Glomerular endothelial cell (primary cell): ENCODE measurements around the gene CXCL13. TPM values are rescaled to one million over a fixed set of nuclear protein-coding genes. Genes with fewer than 3 reads are reported as not detected.
"Not testable (repeated sequence)": the region's sequence is repeated elsewhere in the genome, so short reads cannot be mapped to it uniquely, and the experiment has no call there.

Experiments used
- DNase-seq: peaks from one replicate; pipeline ENCODE4 v3.0.0-alpha.2; 2011; ENCODE audit warnings: low read depth, low spot score; ENCODE audit errors: extremely low read depth
- total RNA-seq: library from RNA; depleted of rRNA; stranded (reverse); fragments of >200 nt; gene quantifications from 2 replicates; pipeline ENCODE4 v1.2.3, GENCODE V29; 2015

The CXCL13 gene
- total RNA-seq, 1 donor from 2014 or later, result not detected

DNA sequence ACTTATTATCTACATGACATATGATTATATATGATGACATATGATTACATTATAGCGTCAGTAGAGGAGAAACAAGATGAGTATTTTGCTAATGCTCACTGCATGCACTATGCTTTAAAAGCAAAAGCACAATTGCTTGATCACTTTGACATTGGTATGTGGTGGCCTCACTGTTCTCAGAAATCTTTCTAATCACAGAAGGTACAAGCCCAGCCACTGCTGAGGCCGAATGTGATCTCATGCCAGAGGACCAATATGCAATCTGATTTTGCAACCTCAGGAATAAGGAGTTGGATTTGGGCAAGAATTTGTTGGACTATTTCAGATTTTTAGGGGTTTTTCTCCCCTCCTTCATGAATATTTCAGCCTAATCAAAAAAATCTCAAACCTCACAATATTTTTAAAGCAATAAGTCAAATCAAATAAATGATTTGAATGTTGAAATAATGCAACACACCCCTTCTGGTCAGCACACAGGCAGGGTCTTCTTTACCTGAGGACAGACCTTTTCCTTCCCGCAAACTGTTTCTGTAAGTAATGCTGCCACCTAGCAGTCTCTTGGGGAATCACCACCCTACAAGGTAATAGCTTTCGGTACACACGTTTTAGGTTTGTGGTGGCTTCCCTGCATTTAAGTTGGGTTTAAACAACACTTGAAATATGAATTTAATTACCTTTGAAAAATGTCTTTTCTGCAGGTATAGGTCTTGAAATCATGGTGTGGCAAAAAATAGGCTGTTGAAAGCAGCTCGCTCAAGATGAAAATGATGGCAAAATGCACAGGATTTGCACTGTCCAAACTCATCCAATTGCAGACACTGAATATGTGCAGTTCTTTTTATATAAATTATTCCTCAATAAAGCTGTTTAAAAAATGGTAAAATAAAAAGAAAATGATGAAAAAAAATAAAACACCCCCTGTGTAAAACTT, 4.8 kb upstream of the CXCL13 start:
- DNase-seq, result no peak

- DNase-seq, result no peak
These were observed 3.9 kb upstream of the CXCL13 start for GRCh38 chr4:77601614-77602187.

- no peak for DNase-seq
These were observed 7.6 kb downstream of the CXCL13 start for GRCh38 chr4:77613267-77613666.

DNA sequence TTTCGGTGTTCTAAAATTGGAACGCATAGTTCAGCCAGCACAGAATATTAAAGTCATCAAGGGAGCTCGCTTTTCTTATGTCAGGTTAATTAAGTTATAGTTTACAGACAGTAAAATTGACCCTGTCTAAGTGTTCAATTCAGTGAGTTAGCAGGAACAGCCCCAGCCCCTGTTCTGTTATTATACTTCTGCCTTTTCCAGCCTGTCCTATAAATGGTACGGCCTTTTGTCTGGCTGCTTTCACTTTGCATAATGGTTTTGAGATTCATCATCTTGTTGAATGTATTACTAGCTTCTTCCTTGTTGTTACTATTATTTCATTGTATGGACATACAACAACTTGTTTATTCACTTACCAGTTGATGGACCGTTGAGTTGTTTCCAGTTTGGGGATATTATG, 9.5 kb downstream of the CXCL13 start:
- DNase-seq, result no peak

- no peak for DNase-seq
These were observed 11.6 kb downstream of the CXCL13 start for GRCh38 chr4:77617203-77617602.

DNA sequence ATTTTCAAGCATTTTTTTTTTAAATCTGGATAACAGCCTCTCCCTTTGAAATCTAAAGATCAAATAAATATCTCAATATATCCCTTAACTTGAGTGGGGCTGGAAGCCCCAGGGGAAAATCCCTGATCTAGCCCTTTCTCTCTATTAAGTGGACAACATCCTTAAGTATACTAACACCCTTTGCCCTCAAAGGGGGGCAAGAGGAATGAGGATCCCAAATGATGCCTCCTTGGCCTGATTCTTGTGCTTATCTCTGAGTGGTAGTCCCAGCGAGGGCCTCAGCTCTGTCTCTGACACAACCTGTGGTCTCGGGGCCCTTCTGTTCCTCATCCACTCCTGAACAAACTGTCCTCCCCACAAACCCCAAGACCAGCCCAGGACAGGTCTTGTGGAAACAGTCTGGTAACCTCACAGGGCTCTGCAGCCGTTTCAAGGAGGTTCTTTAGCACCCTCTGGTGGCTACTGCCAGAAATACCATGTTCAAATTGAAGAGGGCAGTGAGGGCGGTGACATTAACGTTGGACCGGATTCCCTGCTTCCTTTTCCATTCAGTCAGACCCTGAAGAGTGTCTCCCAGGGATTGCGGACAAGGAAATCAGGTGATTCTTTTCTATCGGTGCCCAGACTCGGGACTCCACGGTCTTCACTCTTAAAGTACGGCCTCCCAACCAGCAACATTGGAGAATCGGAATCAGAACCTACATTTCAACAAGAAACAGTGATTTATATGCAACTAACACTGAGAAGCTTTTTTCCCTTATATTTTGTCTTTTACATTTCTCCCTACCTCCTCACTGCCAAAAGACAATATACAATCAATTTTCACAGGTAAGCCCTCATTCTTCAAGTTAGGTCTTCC, 13.0 kb downstream of the CXCL13 start:
- DNase-seq, result peak; percentile 47

- no peak for DNase-seq
These were observed 13.8 kb downstream of the CXCL13 start for GRCh38 chr4:77619408-77619807.

DNA sequence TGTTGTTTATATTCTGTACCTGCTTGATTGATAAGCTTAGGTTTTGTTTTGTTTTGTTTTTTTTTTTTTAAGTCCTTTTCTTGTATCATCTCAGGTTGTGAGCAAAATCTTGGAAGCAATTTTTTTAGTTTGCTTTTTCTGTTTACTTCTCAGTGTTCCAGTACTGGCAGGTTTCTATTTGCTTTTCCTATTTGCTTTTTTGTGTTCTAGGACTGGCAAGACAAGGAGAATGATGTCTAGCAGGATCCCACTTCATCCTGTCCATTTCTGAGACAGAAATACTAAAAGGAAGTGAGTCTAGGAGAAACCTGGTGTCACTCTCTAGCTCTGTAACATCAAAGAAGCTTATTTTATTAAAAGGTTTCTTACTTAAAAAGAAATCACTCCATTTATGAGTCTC, 15.6 kb downstream of the CXCL13 start:
- DNase-seq, result no peak

DNA sequence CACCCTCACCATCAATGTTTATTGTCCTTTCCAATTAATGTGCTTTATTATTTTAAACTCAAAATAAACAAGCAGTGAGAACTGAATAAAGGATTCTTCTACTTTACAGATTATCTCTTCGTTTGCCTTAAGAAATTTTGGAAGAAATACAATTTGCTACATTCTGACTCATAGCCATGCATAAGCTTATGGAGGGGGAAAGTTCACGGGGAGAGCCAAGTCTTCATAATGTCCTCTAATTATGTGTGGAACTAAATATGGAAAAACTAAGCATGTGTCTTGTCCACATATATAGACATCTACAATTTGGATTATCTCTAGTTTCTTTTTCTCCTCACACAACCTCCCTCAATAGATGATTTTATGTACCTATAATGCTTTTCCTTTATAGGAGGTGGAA, 17.5 kb downstream of the CXCL13 start:
- no peak for DNase-seq

GRCh38 chr4:77624213-77624612, 18.6 kb downstream of the CXCL13 start:
- DNase-seq, result no peak

- DNase-seq, result no peak
These were observed 19.9 kb downstream of the CXCL13 start for GRCh38 chr4:77625485-77625884.

DNA sequence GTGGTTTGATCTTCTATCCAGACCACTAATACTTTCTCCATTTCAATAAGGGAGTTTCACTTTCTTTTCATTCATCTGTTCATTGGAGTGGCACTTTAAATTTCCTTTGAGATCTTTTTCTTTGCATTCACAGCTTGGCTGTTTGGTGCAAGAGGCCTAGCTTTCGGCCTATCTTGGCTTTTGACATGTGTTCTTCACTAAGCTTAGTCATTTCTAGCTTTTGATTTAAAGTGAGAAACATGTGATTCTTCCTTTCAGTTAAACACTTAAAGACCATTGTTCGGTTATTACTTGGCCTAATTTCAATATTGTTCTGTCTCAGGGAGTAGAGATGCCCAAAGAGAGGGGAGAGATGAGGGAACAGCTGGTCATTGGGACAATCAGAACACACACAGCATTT, 24.3 kb downstream of the CXCL13 start:
- no peak for DNase-seq

DNA sequence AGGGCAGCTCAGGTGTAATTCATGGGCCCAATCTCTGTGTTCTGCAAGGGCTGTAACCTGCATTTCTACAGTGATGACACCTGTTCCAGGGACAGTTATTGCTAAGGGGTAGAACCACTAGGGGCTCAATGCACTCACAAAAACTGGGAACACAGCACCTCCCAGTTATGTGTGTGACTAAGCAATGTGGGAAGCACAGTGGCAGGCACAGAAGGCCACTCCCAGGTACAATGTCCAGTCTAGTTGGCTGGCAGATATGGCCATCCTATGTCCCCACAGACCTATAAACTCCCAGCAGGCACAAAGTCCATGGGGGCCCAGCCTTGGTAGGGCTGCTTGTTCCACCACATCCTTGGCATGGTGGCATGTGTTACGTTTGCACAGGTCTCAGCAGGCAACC, 25.7 kb downstream of the CXCL13 start:
- no peak for DNase-seq

GRCh38 chr4:77634132-77634785, 28.6 kb downstream of the CXCL13 start:
- DNase-seq, result no peak

DNA sequence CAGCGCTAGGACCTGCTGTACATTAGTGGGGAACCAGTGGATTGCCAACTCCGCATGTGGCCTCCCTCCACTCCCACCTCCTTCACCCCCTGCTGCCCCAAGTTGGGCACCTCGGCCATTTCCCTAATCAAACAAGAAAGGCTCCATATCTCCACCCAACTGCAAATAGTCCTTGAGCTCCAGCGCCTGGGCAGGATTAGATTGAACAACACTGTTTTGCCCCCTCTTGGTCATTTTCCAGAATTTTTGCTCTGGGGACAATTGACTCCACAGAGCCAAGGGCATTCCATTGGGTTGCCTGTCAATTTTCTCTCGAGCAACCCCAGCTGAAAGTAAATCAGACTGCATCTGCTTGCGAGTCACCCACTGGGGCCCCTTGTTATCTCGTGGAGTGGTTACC, 29.6 kb downstream of the CXCL13 start:
- DNase-seq, result no peak

GRCh38 chr4:77635876-77636275, 30.3 kb downstream of the CXCL13 start:
- no peak for DNase-seq

DNA sequence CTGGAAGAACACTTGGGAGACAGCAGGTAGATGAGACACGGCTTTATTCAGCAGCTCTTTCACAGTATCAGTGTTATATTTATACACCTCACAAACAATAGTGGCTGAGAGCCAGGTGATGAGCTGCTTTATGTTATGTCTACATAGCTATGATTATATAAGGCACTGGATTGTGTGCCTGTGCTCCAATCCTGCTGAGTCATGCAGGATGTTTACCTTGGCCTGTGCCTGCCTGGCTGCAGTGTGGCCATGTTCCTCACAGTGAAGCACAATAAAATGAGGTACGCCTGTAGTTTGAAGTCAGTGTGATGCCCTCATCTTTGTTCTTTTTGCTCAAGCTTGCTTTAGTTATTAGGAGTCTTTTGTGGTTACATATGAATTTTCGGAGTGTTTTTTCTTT, 31.3 kb downstream of the CXCL13 start:
- DNase-seq, result peak; percentile 68

- not testable (repeated sequence) for DNase-seq
These were observed 38.4 kb downstream of the CXCL13 start for GRCh38 chr4:77644069-77644468.

DNA sequence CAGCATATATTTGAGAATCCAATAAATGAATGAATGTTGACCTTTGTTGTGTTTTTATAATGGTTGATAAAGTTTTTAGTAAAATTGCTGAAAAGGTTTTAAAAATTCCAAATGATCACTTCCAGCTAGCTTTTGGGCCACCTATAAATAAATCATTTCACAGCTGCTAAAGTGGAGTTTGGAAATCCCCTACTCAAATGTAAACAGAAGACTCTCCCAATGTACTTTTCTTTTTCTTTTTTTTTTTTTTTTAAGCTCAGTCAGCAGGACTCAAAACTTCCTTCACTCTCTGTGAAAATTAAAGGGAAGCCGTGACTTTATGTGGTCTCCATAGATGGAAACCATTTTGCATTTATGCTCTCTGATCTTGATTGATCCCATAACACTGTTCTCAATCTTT, 45.2 kb downstream of the CXCL13 start:
- DNase-seq, result no peak

GRCh38 chr4:77651820-77652219, 46.2 kb downstream of the CXCL13 start:
- no peak for DNase-seq
